Central memory CD8-positive, alpha-beta T cell (primary cell): ENCODE data around the gene ADCY2.

Experiments used
- ATAC-seq: fragments of 150-1000 bp; cut with Tn5 transposase; replicated peaks from 2 replicates; pipeline ENCODE4 v1.10.0; 2022; ENCODE audit warnings: mild to moderate bottlenecking, moderate FRiP score, moderate number of reproducible peaks; ENCODE audit not compliant: poor library complexity, severe bottlenecking; ENCODE audit errors: extremely low read depth
- DNase-seq, 2 donors: peaks; one replicate each; pipeline ENCODE4 v3.0.0; 2021; ENCODE audit warnings: low spot score in 2 of 2
- H3K27ac Mint-ChIP-seq: one replicate; pipeline ENCODE4 v1.8.0; 2022; ENCODE audit warnings: low read depth, mild to moderate bottlenecking, moderate library complexity, mixed read lengths
- H3K27me3 Mint-ChIP-seq: one replicate; pipeline ENCODE4 v1.8.0; 2022; ENCODE audit warnings: mixed read lengths
- H3K36me3 Mint-ChIP-seq: one replicate; pipeline ENCODE4 v1.8.0; 2022; ENCODE audit warnings: mild to moderate bottlenecking, moderate library complexity, mixed read lengths; ENCODE audit not compliant: insufficient read depth
- H3K4me1 Mint-ChIP-seq: one replicate; pipeline ENCODE4 v1.8.0; 2022; ENCODE audit warnings: mixed read lengths
- H3K4me3 Mint-ChIP-seq: one replicate; pipeline ENCODE4 v1.8.0; 2022; ENCODE audit warnings: mild to moderate bottlenecking, moderate library complexity, mixed read lengths
- H3K9me3 Mint-ChIP-seq: one replicate; pipeline ENCODE4 v1.8.0; 2022; ENCODE audit warnings: mixed read lengths

The ADCY2 gene

GRCh38 chr5:7852542-7852941 lies 456.6 kb downstream of the ADCY2 start:
- no peak overlapping the region for H3K4me3 Mint-ChIP-seq
- DNase-seq: no peak
- no peaks in the 10 kb centered on the region for H3K9me3 Mint-ChIP-seq
- peaks cover 29% of the 10 kb centered on the region for H3K27me3 Mint-ChIP-seq
- H3K27ac Mint-ChIP-seq: no peak overlapping the region
- peaks cover 16% of the 10 kb centered on the region for H3K4me1 Mint-ChIP-seq
- no peak for ATAC-seq
- peaks cover 2% of the 10 kb centered on the region for H3K36me3 Mint-ChIP-seq

DNA sequence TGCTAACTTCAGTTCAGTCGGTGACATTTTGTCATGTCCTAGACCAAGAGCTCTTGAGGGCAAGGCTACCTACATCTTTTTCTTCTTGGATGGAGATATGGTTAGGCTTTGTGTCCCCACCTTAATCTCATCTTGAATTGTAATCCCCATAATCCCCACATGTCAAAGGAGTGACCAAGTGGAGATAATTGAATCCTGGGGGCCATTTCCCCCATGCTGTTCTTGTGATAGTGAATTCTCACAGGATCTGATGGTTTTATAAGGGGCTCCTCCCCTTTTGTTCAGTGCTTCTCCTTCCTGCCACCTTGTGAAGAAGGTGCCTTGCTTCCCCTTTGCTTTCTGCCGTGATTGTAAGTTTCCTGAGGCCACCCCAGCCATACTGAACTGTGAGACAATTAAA lies 457.1 kb downstream of the ADCY2 start:
- Mint-ChIP-seq H3K4me1 (peaks cover 16% of the 10 kb centered on the region), H3K36me3 (peaks cover 4% of the 10 kb centered on the region), H3K9me3 (no peaks in the 10 kb centered on the region), H3K27me3 (peaks cover 29% of the 10 kb centered on the region), H3K27ac (no peak overlapping the region), H3K4me3 (no peak overlapping the region)
- ATAC-seq: no peak
- DNase-seq: no peak

DNA sequence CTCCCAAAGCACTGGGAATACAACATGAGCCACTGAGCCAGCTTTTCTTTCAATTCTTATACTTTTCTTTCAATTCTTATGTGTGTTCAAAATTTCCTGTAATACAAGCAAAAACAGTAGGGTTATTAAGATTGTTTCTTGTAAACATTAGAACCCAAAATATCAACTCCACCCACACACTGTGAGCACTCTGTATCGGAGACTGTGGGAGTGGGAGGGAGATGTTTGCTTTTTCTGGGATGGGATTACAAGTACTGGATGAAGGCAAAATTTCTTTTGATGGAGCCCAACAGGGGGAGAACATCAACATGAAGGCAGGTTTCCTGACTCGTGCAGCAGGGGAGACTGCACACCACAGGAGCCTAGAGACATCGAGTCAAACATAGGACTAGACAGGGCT lies 459.7 kb downstream of the ADCY2 start:
- peaks cover 10% of the 10 kb centered on the region for H3K27me3 Mint-ChIP-seq
- peaks cover 19% of the 10 kb centered on the region for H3K36me3 Mint-ChIP-seq
- ATAC-seq: no peak
- no peak for DNase-seq
- H3K4me3 Mint-ChIP-seq: no peak overlapping the region
- no peaks in the 10 kb centered on the region for H3K9me3 Mint-ChIP-seq
- H3K4me1 Mint-ChIP-seq: peaks cover 22% of the 10 kb centered on the region
- H3K27ac Mint-ChIP-seq: no peak overlapping the region

DNA sequence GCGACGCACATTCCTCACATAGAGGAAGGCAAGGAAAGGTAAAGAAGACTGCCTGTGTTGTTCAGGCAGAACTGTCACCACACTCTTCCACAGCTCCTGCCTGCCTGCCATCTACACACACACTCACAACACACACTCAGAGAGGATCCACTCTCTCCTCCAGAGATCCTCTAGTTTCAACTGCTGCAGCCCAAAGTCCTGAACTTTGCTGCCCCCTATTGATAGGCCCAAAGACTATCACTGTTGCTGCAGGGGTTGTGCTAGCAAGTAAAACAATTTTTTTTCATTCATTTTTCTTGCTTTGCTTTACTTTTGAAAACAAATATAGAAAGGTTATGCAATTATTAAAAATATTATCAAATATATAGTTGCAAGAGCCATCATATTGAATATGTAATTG lies 460.9 kb downstream of the ADCY2 start:
- DNase-seq (no peak), ATAC-seq (no peak)
- no peak overlapping the region for H3K27ac Mint-ChIP-seq

GRCh38 chr5:7857361-7857760 lies 461.4 kb downstream of the ADCY2 start:
- no peak overlapping the region for H3K4me3 Mint-ChIP-seq
- peaks cover 30% of the 10 kb centered on the region for H3K36me3 Mint-ChIP-seq
- DNase-seq: no peak
- ATAC-seq: no peak
- H3K9me3 Mint-ChIP-seq: no peaks in the 10 kb centered on the region
- peaks cover 9% of the 10 kb centered on the region for H3K4me1 Mint-ChIP-seq
- H3K27me3 Mint-ChIP-seq: no peaks in the 10 kb centered on the region
- no peak overlapping the region for H3K27ac Mint-ChIP-seq

More for the DNA sequence above, 460.9 kb downstream of the ADCY2 start:
- H3K4me1 Mint-ChIP-seq: peaks cover 14% of the 10 kb centered on the region
- H3K4me3 Mint-ChIP-seq: no peak overlapping the region
- no peaks in the 10 kb centered on the region for H3K9me3 Mint-ChIP-seq
- peaks cover under 1% of the 10 kb centered on the region for H3K27me3 Mint-ChIP-seq
- peaks cover 29% of the 10 kb centered on the region for H3K36me3 Mint-ChIP-seq

DNA sequence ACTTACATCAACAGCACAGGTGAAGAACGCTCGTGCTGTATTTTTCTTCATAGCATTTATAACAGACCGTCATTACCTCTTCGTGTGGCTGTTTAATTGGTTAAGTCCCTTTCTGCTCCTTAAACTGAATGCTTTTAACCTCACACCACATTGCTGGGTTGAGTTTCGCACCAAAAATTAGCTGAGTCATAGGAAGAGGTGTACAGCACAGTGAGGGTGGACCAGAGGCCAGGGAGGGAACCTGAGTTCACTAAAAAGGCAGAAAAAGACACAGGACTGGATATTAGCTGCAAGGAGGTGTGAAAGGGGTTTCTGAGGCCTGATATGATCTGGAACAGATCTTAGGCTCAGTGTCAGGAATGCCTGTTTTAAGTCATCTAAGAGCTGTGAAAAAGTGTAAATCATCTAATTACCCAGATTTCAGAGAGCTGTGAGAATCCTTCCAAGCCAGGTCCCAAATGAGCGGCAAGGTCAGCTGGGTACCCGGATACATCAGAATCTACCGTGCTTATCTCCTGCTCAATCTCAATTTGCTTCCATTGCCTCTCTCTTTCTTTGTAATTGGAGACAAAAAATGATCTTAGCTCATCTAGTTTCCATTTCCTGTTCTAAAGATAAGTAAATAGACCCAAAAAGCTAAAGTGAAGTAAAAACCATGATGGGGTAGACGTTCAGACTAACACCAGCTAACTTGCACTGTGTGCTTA lies 462.1 kb downstream of the ADCY2 start:
- no peaks in the 10 kb centered on the region for H3K9me3 Mint-ChIP-seq

GRCh38 chr5:7866196-7866595 lies 470.3 kb downstream of the ADCY2 start:
- Mint-ChIP-seq H3K36me3 (peaks cover 38% of the 10 kb centered on the region), H3K4me1 (peaks cover 39% of the 10 kb centered on the region), H3K9me3 (no peaks in the 10 kb centered on the region), H3K27ac (no peak overlapping the region), H3K4me3 (no peak overlapping the region), H3K27me3 (no peaks in the 10 kb centered on the region)
- DNase-seq: no peak
- ATAC-seq: no peak

More for the DNA sequence above, 462.1 kb downstream of the ADCY2 start:
- ATAC-seq: no peak
- Mint-ChIP-seq H3K27ac (no peak overlapping the region), H3K27me3 (no peaks in the 10 kb centered on the region), H3K4me1 (peaks cover 6% of the 10 kb centered on the region), H3K4me3 (no peak overlapping the region), H3K36me3 (peaks cover 36% of the 10 kb centered on the region)
- no peak for DNase-seq

DNA sequence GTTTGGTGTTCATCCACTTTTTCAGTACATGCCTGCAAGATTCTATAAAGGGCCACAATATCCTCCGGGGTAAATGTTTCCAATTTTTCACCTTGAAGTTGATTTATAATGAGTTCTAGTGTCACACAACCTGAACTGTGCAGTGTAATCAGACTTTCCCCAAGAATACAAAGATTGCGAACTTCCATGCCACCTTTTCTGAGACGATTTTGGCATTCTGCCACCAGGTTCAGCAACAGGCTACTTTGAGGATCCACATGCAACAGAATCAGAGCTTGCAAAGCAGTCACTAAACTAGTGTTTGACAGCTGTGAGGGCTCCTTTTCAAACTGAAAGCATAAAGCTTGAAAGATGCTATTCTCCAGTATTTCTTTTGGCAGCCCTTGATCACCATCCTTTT lies 471.3 kb downstream of the ADCY2 start:
- no peak overlapping the region for H3K27ac Mint-ChIP-seq
- DNase-seq (no peak), ATAC-seq (no peak)
- H3K27me3 Mint-ChIP-seq: no peaks in the 10 kb centered on the region
- no peaks in the 10 kb centered on the region for H3K9me3 Mint-ChIP-seq
- peak overlapping the region; percentile 92 for H3K4me3 Mint-ChIP-seq
- H3K4me1 Mint-ChIP-seq: peaks cover 49% of the 10 kb centered on the region
- peaks cover 32% of the 10 kb centered on the region for H3K36me3 Mint-ChIP-seq

DNA sequence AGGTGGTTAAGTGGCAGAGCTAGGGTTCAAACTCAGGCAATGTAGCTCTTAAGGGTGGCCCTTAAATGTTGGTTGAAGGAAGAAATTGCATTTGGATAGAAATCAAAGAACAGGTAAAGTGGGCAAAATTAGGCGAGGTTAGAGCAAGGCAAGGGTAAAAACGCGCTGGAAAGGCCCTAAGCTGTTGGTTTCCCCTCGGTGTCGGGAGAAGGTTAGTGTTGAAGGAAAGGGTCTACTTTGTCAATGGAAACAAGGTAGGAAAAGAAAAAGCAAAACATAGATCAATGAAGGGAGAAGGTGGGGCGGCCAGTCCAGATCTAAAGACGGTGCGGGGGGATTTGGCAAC lies 472.5 kb downstream of the ADCY2 start:
- H3K27me3 Mint-ChIP-seq: no peaks in the 10 kb centered on the region
- peaks cover 27% of the 10 kb centered on the region for H3K36me3 Mint-ChIP-seq
- ATAC-seq (no peak), DNase-seq (no peak)
- peak overlapping the region; percentile 88 for H3K27ac Mint-ChIP-seq
- peaks cover 61% of the 10 kb centered on the region for H3K4me1 Mint-ChIP-seq
- H3K9me3 Mint-ChIP-seq: no peaks in the 10 kb centered on the region
- H3K4me3 Mint-ChIP-seq: peak overlapping the region; percentile 92

DNA sequence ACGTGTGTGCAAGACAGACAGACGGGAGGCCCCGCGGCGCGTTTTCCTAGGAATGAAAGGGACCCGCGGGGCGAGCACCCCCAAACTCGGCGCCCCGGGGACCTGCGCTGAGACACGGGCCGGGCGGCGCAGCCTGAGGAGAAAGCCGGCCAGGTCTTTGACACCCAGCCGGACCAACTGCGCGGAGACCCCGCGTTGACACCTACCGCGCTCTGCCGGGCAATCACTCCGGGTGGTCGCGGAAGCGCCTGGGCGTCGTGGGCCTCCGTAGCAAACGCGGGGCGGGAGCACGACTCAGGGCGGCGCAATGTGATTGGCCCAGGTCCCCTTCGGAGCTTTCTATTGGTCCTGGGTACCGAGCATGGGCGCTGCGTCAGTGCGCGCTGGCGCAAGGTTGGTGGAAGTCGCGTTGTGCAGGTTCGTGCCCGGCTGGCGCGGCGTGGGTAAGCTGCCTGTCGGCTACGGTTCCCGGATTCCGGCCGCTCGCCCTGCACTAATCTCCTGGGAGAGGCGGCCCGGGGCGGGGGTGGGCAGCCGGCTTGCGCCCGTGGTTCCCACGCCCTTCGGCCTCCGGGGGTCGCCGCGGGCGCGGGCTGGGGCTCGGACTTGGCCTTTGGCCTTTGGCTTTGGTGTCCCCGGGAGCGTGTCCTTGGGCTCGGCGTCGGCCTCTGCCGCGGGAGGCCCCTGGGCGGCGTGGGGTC lies 473.0 kb downstream of the ADCY2 start, which contains the start of the genes FASTKD3 and MTRR:
Gene FASTKD3, minus strand, starts transcription at position 259 of the 701 bp plus-strand sequence. CDS start 948 bp downstream, outside the sequence.
Gene MTRR, plus strand, starts transcription at position 376 of the 701 bp plus-strand sequence. CDS start 1,647 bp downstream, outside the sequence.
- H3K36me3 Mint-ChIP-seq: peaks cover 24% of the 10 kb centered on the region
- peaks cover 66% of the 10 kb centered on the region for H3K4me1 Mint-ChIP-seq
- no peaks in the 10 kb centered on the region for H3K9me3 Mint-ChIP-seq
- ATAC-seq (peak; percentile 99), DNase-seq (peak; percentile 82 to 87)
- peak within 1 kb of the TSS; percentile 92 for H3K4me3 Mint-ChIP-seq
- H3K27ac Mint-ChIP-seq: peak within 1 kb of the TSS; percentile 88
- H3K27me3 Mint-ChIP-seq: no peaks in the 10 kb centered on the region

GRCh38 chr5:7869474-7870136 lies 473.7 kb downstream of the ADCY2 start:
- peak; percentile 30 for ATAC-seq
- DNase-seq: no peak
- no peaks in the 10 kb centered on the region for H3K9me3 Mint-ChIP-seq
- H3K27me3 Mint-ChIP-seq: no peaks in the 10 kb centered on the region
- peaks cover 25% of the 10 kb centered on the region for H3K36me3 Mint-ChIP-seq
- peak overlapping the region; percentile 92 for H3K4me3 Mint-ChIP-seq
- peaks cover 70% of the 10 kb centered on the region for H3K4me1 Mint-ChIP-seq
- peak overlapping the region; percentile 88 for H3K27ac Mint-ChIP-seq

DNA sequence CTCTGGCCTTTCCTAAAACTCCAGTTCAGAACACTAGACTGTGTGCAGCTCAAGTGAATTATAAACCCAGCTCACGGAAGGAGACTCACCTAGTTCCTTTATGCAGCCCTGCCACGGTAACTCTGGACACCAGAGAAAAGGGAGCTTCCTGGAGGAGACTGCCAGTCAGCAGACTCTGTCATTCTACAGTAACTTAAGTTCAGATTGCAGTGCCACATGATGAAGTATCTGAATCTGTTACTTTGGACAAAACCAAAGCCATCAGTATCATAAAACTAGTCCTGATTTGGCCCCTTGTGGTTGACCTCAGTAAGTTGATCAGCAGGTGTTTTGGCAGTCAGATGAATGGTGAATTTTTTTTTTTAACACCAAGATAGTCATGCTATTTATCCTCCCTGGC lies 475.7 kb downstream of the ADCY2 start:
- Mint-ChIP-seq H3K4me1 (peaks cover 70% of the 10 kb centered on the region), H3K27ac (peak overlapping the region; percentile 88), H3K36me3 (peaks cover 31% of the 10 kb centered on the region), H3K9me3 (no peaks in the 10 kb centered on the region), H3K4me3 (peak overlapping the region; percentile 92), H3K27me3 (no peaks in the 10 kb centered on the region)
- no peak for DNase-seq
- no peak for ATAC-seq
